CD14-positive monocyte (primary cell): ENCODE data around the gene TMEM87A. TPM values are rescaled to one million over a fixed set of nuclear protein-coding genes. Genes with fewer than 3 reads are reported as not detected.

Source experiments
- DNase-seq, 3 donors: peaks; one replicate each; pipeline ENCODE4 v3.0.0-alpha.2; 2011 to 2022
- H2AFZ ChIP-seq: 2 replicates; pipeline ENCODE4 v1.6.0; 2012; ENCODE audit warnings: mild to moderate bottlenecking, low read depth, low read length, inconsistent platforms; ENCODE audit not compliant: insufficient read depth, poor library complexity, severe bottlenecking
- H3K27ac ChIP-seq, 2 donors: 1 replicate in 1 of 2; 2 replicates in 1 of 2; pipeline ENCODE4 v1.5.1; 2012 to 2013; ENCODE audit warnings: low read length in 2 of 2, control low read depth in 1 of 2, inconsistent platforms in 1 of 2, low read depth in 1 of 2, mild to moderate bottlenecking in 1 of 2
- H3K27me3 ChIP-seq, 2 donors: one replicate each; pipeline versions ENCODE4 v1.6.0 to v1.6.1; 2011 to 2013; ENCODE audit warnings: low read length in 2 of 2; ENCODE audit not compliant: control insufficient read depth in 2 of 2, insufficient read depth in 2 of 2
- H3K36me3 ChIP-seq, 2 donors: replicated peaks in 1 of 2; 1 replicate in 1 of 2; 2 replicates in 1 of 2; pipeline versions ENCODE4 v1.5.1 to v1.6.1; 2012 to 2013; ENCODE audit warnings: low read length in 2 of 2, control low read depth in 1 of 2, inconsistent platforms in 1 of 2, mild to moderate bottlenecking in 1 of 2; ENCODE audit not compliant: insufficient read depth in 2 of 2, control insufficient read depth in 1 of 2
- H3K4me1 ChIP-seq, 2 donors: 1 replicate in 1 of 2; 2 replicates in 1 of 2; pipeline versions ENCODE4 v1.5.1 to v1.6.1; 2012 to 2013; ENCODE audit warnings: low read length in 2 of 2, control low read depth in 1 of 2, inconsistent platforms in 1 of 2, mild to moderate bottlenecking in 1 of 2, moderate library complexity in 1 of 2; ENCODE audit not compliant: insufficient read depth in 2 of 2, control insufficient read depth in 1 of 2
- H3K4me2 ChIP-seq: replicated peaks from 2 replicates; pipeline ENCODE3; 2012; ENCODE audit warnings: low read length, moderate library complexity, mild to moderate bottlenecking; ENCODE audit not compliant: poor library complexity, severe bottlenecking; ENCODE audit errors: extremely low read depth
- H3K4me3 ChIP-seq, 3 experiments: fragments of 200-600 bp in 1 of 3; sonication (generic) in 1 of 3; replicated peaks in 1 of 3; 1 replicate in 2 of 3; 2 replicates in 1 of 3; pipeline ENCODE4 v1.5.1; 2011 to 2013; ENCODE audit warnings: low read length in 3 of 3, mild to moderate bottlenecking in 3 of 3, control low read depth in 2 of 3, low read depth in 2 of 3, inconsistent platforms in 1 of 3, moderate library complexity in 1 of 3
- H3K79me2 ChIP-seq: 2 replicates; pipeline ENCODE4 v1.6.0; 2012; ENCODE audit warnings: mild to moderate bottlenecking, control low read depth, inconsistent platforms, low read length, moderate library complexity; ENCODE audit not compliant: insufficient read depth
- H3K9ac ChIP-seq: 2 replicates; pipeline ENCODE4 v1.6.0; 2017; ENCODE audit warnings: low read length, mild to moderate bottlenecking; ENCODE audit not compliant: insufficient read depth, poor library complexity, severe bottlenecking
- H3K9me3 ChIP-seq, 2 donors: replicated peaks in 1 of 2; 1 replicate in 1 of 2; 2 replicates in 1 of 2; pipeline versions ENCODE4 v1.5.1 to v1.6.1; 2012 to 2013; ENCODE audit warnings: low read length in 2 of 2, control low read depth in 1 of 2; ENCODE audit not compliant: control insufficient read depth in 1 of 2, insufficient read depth in 1 of 2
- H4K20me1 ChIP-seq: 2 replicates; pipeline ENCODE4 v1.6.0; 2012; ENCODE audit warnings: mild to moderate bottlenecking, low read length, control low read depth, moderate library complexity; ENCODE audit not compliant: insufficient read depth
- H3K27ac Mint-ChIP-seq, 7 donors: one replicate each; pipeline ENCODE4 v1.8.0; 2020; ENCODE audit warnings: mild to moderate bottlenecking in 7 of 7, mixed read lengths in 7 of 7, moderate library complexity in 6 of 7, inconsistent platforms in 2 of 7
- H3K27me3 Mint-ChIP-seq, 3 donors: one replicate each; pipeline ENCODE4 v1.8.0; 2021 to 2022; ENCODE audit warnings: low read depth in 3 of 3, mild to moderate bottlenecking in 3 of 3, mixed read lengths in 3 of 3, moderate library complexity in 3 of 3, inconsistent platforms in 1 of 3
- H3K36me3 Mint-ChIP-seq, 2 donors: one replicate each; pipeline ENCODE4 v1.8.0; 2020; ENCODE audit warnings: mixed read lengths in 2 of 2, inconsistent platforms in 1 of 2, mild to moderate bottlenecking in 1 of 2
- H3K4me1 Mint-ChIP-seq: one replicate; pipeline ENCODE4 v1.8.0; 2020; ENCODE audit warnings: mild to moderate bottlenecking, mixed read lengths
- H3K4me3 Mint-ChIP-seq, 2 donors: one replicate each; pipeline ENCODE4 v1.8.0; 2020; ENCODE audit warnings: mild to moderate bottlenecking in 2 of 2, mixed read lengths in 2 of 2, moderate library complexity in 1 of 2
- H3K9me3 Mint-ChIP-seq, 7 donors: one replicate each; pipeline ENCODE4 v1.8.0; 2020 to 2022; ENCODE audit warnings: mixed read lengths in 7 of 7, mild to moderate bottlenecking in 6 of 7, moderate library complexity in 6 of 7, inconsistent platforms in 2 of 7
- CTCF ChIP-seq: fragments of 200-600 bp; IDR thresholded peaks from one replicate; pipeline ENCODE4 v1.8.0; 2022; ENCODE audit warnings: antibody characterized with exemption, mild to moderate bottlenecking
- WGBS: methylation state at CpG from one replicate; pipeline ENCODE4 v1.1.5; 2013; ENCODE audit warnings: missing lambda C conversion rate; ENCODE audit not compliant: insufficient coverage; 5-methylcytosine and 5-hydroxymethylcytosine counted together
- intact Hi-C, 2 donors: fragments of 100-400 bp; cut with micrococcal nuclease; formaldehyde crosslinking; loops; one replicate each; pipeline versions ENCODE4 v1.15.0 to v1.15.1; 2023
- polyA plus RNA-seq, 3 donors: library from polyadenylated mRNA; depleted of rRNA in 1 of 3; unstranded in 2 of 3; stranded (reverse) in 1 of 3; fragments of 300-500 nt in 2 of 3; fragments of >200 nt in 1 of 3; fragmentation: Illumina TruSeq in 2 of 3; gene quantifications; 1 replicate in 2 of 3; 2 replicates in 1 of 3; pipeline ENCODE4 v1.2.3, GENCODE V29; 2012 to 2021

Gene TMEM87A
- polyA plus RNA-seq, 3 donors: 24.4 to 49.4 (median 39.3) TPM

GRCh38 chr15:42175671-42176070 is 97.6 kb downstream of the TMEM87A start:
- Mint-ChIP-seq H3K4me3 (no peak overlapping the region), H3K27me3 (no peaks in the 10 kb centered on the region), H3K27ac (no peak overlapping the region), H3K4me1 (peaks cover 13% of the 10 kb centered on the region), H3K36me3 (peaks cover 80 to 96% of the 10 kb centered on the region in 2 donors), H3K9me3 (no peaks in the 10 kb centered on the region)
- H3K9me3 ChIP-seq: no peaks in the 10 kb centered on the region
- no peak for DNase-seq
- no peaks in the 10 kb centered on the region for H3K79me2 ChIP-seq
- no peaks in the 10 kb centered on the region for H4K20me1 ChIP-seq
- TF ChIP-seq CTCF: no peak
- H3K4me2 ChIP-seq: no peak overlapping the region
- no peaks in the 10 kb centered on the region for H3K27me3 ChIP-seq
- peaks cover 82 to 97% of the 10 kb centered on the region in 2 donors for H3K36me3 ChIP-seq
- H2AFZ ChIP-seq: no peak overlapping the region
- peaks cover 11 to 12% of the 10 kb centered on the region in 2 donors for H3K4me1 ChIP-seq
- H3K4me3 ChIP-seq: no peak overlapping the region
- H3K9ac ChIP-seq: no peak overlapping the region
- 100% methylated on average over 3 of the region's 5 CpGs for WGBS
- intact Hi-C loops: no loop called here
- H3K27ac ChIP-seq: no peak overlapping the region

DNA sequence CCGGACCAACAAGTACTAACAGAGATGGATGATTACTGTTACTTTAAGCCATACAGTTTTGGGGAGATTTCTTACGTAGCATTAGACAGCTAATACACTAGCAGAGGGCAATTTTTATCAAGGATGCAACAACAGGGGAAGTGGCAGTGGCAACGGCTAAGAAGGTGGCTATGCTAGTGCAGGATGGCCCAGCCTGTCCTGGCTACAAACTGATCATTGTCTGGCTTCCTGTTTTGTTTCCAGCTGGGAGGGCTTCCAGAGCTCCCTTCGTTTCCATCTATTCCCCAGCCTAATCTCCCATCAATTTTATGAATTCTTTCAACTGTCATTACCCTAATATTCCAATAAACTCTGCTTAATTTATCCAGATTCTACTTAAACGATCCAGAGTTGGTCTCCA is 100.8 kb downstream of the TMEM87A start:
- WGBS: 93% methylated on average over 3 of the region's 5 CpGs
- peak overlapping the region in 1 of 2 donors; percentile 70 for H3K27ac ChIP-seq
- Mint-ChIP-seq H3K27ac (peak overlapping the region in 4 of 7 donors; percentile 22 to 77 (median 38)), H3K9me3 (no peaks in the 10 kb centered on the region), H3K36me3 (peaks cover 76 to 96% of the 10 kb centered on the region in 2 donors), H3K4me1 (peaks cover 20% of the 10 kb centered on the region), H3K4me3 (no peak overlapping the region), H3K27me3 (no peaks in the 10 kb centered on the region)
- H3K4me1 ChIP-seq: peaks cover 12 to 17% of the 10 kb centered on the region in 2 donors
- H3K4me2 ChIP-seq: no peak overlapping the region
- no peaks in the 10 kb centered on the region for H4K20me1 ChIP-seq
- H3K4me3 ChIP-seq: no peak overlapping the region
- no peaks in the 10 kb centered on the region for H3K9me3 ChIP-seq
- H2AFZ ChIP-seq: no peak overlapping the region
- H3K27me3 ChIP-seq: no peaks in the 10 kb centered on the region
- TF ChIP-seq CTCF: no peak
- no peaks in the 10 kb centered on the region for H3K79me2 ChIP-seq
- DNase-seq: no peak
- no peak overlapping the region for H3K9ac ChIP-seq
- peaks cover 77 to 99% of the 10 kb centered on the region in 2 donors for H3K36me3 ChIP-seq
- intact Hi-C loops: no loop called here
